GM23338 (cell line): ENCODE measurements around the gene GALNT4. TPM values are rescaled to one million over a fixed set of nuclear protein-coding genes. Genes with fewer than 3 reads are reported as not detected.

Source experiments
- ATAC-seq: fragments of 200-7000 bp; cut with Tn5 transposase; 3 replicates; pipeline ENCODE4 v1.9.1; 2020
- DNase-seq: peaks from one replicate; pipeline ENCODE4 v3.0.0-alpha.2; 2015; ENCODE audit warnings: low spot score
- H2AFZ ChIP-seq: fragments of 200-600 bp; sonication (generic); 2 replicates; pipeline ENCODE4 v1.8.0; 2016; ENCODE audit warnings: antibody characterized with exemption, mild to moderate bottlenecking, moderate library complexity
- H3F3A ChIP-seq: fragments of 200-600 bp; sonication (generic); replicated peaks from 2 replicates; pipeline ENCODE4 v1.8.0; 2017; ENCODE audit warnings: antibody characterized with exemption, mixed run types, low read depth
- H3K27ac ChIP-seq: fragments of 200-600 bp; sonication (generic); 2 replicates; pipeline ENCODE4 v1.6.1; 2016; ENCODE audit warnings: low read depth
- H3K27me3 ChIP-seq: fragments of 200-600 bp; sonication (generic); 2 replicates; pipeline ENCODE4 v1.8.0; 2016; ENCODE audit warnings: mild to moderate bottlenecking, mixed run types, moderate library complexity; ENCODE audit not compliant: insufficient read depth
- H3K36me3 ChIP-seq: fragments of 200-600 bp; sonication (generic); 2 replicates; pipeline ENCODE4 v1.8.0; 2016; ENCODE audit warnings: mild to moderate bottlenecking; ENCODE audit not compliant: insufficient read depth
- H3K4me1 ChIP-seq: fragments of 200-600 bp; sonication (generic); 2 replicates; pipeline ENCODE4 v1.8.0; 2016; ENCODE audit warnings: mild to moderate bottlenecking, moderate library complexity; ENCODE audit not compliant: insufficient read depth
- H3K4me2 ChIP-seq: fragments of 200-600 bp; sonication (generic); 2 replicates; pipeline ENCODE4 v1.7.1; 2017; ENCODE audit warnings: mixed run types
- H3K4me3 ChIP-seq: fragments of 200-600 bp; sonication (generic); 2 replicates; pipeline ENCODE4 v1.6.1; 2016; ENCODE audit warnings: mixed run types
- H3K79me2 ChIP-seq: fragments of 200-600 bp; sonication (generic); replicated peaks from 2 replicates; pipeline ENCODE4 v1.8.0; 2017; ENCODE audit warnings: mild to moderate bottlenecking; ENCODE audit not compliant: insufficient read depth
- H3K9me2 ChIP-seq: fragments of 200-600 bp; sonication (generic); 2 replicates; pipeline ENCODE4 v1.8.0; 2017; ENCODE audit not compliant: insufficient read depth
- H4K20me1 ChIP-seq: fragments of 200-600 bp; sonication (generic); replicated peaks from 2 replicates; pipeline ENCODE4 v1.8.0; 2017; ENCODE audit warnings: mild to moderate bottlenecking; ENCODE audit not compliant: insufficient read depth
- H3K27ac Mint-ChIP-seq: 2 replicates; pipeline ENCODE4 v1.8.0; 2020; ENCODE audit warnings: inconsistent platforms, mild to moderate bottlenecking, moderate library complexity, mixed read lengths
- H3K27me3 Mint-ChIP-seq: 3 replicates; pipeline ENCODE4 v1.8.0; 2022; ENCODE audit warnings: low read depth, mild to moderate bottlenecking, moderate library complexity, mixed read lengths, inconsistent platforms; ENCODE audit not compliant: insufficient read depth, poor library complexity
- H3K36me3 Mint-ChIP-seq: 3 replicates; pipeline ENCODE4 v1.8.0; 2021; ENCODE audit warnings: low read depth, mild to moderate bottlenecking, inconsistent platforms, moderate library complexity, mixed read lengths
- H3K4me1 Mint-ChIP-seq: 3 replicates; pipeline ENCODE4 v1.8.0; 2020; ENCODE audit warnings: mild to moderate bottlenecking, inconsistent platforms, mixed read lengths
- H3K4me3 Mint-ChIP-seq: 3 replicates; pipeline ENCODE4 v1.8.0; 2021; ENCODE audit warnings: moderate library complexity, mild to moderate bottlenecking, inconsistent platforms, mixed read lengths
- H3K9me3 Mint-ChIP-seq: 3 replicates; pipeline ENCODE4 v1.8.0; 2020; ENCODE audit warnings: moderate library complexity, mild to moderate bottlenecking, inconsistent platforms, mixed read lengths
- EZH2 ChIP-seq: fragments of 200-600 bp; sonication (generic); IDR thresholded peaks from one replicate; pipeline ENCODE4 v1.8.0; 2017; ENCODE audit warnings: antibody characterized with exemption, mild to moderate bottlenecking, low read depth; ENCODE audit not compliant: unreplicated experiment
- EZH2phosphoT487 ChIP-seq: fragments of 200-600 bp; sonication (generic); IDR thresholded peaks from one replicate; pipeline ENCODE4 v1.8.1; 2018; ENCODE audit warnings: antibody characterized with exemption; ENCODE audit not compliant: unreplicated experiment
- POLR2AphosphoS5 ChIP-seq: IDR thresholded peaks from 2 replicates; pipeline ENCODE4 v1.6.1; 2016; ENCODE audit warnings: antibody characterized with exemption, low read depth
- STAT1 ChIP-seq: IDR thresholded peaks from one replicate; pipeline ENCODE4 v1.6.1; 2016; ENCODE audit warnings: antibody characterized with exemption; ENCODE audit not compliant: unreplicated experiment
- ZNF114 ChIP-seq: fragments of 250-450 bp; sonication (Bioruptor Pico); IDR thresholded peaks from 2 replicates; pipeline ENCODE4 v1.5.0; 2020; ENCODE audit warnings: mild to moderate bottlenecking, moderate library complexity
- ZNF331 ChIP-seq: fragments of 250-450 bp; sonication (Bioruptor Pico); IDR thresholded peaks from 2 replicates; pipeline ENCODE4 v1.5.0; 2020; ENCODE audit warnings: low read depth, mild to moderate bottlenecking, moderate library complexity
- polyA plus RNA-seq: library from polyadenylated mRNA; unstranded; fragments of >200 nt; fragmentation: Nextera tagmentation; extraction: Ambion mirVana; gene quantifications from 2 replicates; pipeline ENCODE4 v1.2.1, GENCODE V29; 2016
- total RNA-seq: library from RNA; depleted of rRNA; stranded (reverse); fragments of >200 nt; shearing (Covaris generic); gene quantifications from 2 replicates; pipeline ENCODE4 v1.2.3, GENCODE V29; 2014
- TF ChIP-seq, protein P1 (sequence below): IDR thresholded peaks from one replicate; pipeline ENCODE4 v1.6.1; 2018; ENCODE audit warnings: antibody characterized with exemption; ENCODE audit not compliant: unreplicated experiment
- TF ChIP-seq, protein P2 (sequence below), 2 experiments: fragments of 200-600 bp in 1 of 2; sonication (generic) in 1 of 2; conservative IDR thresholded peaks; 2 replicates each; pipeline versions ENCODE4 v1.5.1 to v1.6.1; 2016 to 2017; ENCODE audit warnings: antibody characterized with exemption in 2 of 2, low read depth in 2 of 2, mild to moderate bottlenecking in 2 of 2, moderate library complexity in 1 of 2
- TF ChIP-seq, protein P3 (sequence below): IDR thresholded peaks from 2 replicates; pipeline ENCODE4 v1.6.1; 2016; ENCODE audit warnings: antibody characterized with exemption

The GALNT4 gene
- total and polyA plus RNA-seq, 2 experiments from 2014 or later = 1.1 to 2.4 TPM

DNA sequence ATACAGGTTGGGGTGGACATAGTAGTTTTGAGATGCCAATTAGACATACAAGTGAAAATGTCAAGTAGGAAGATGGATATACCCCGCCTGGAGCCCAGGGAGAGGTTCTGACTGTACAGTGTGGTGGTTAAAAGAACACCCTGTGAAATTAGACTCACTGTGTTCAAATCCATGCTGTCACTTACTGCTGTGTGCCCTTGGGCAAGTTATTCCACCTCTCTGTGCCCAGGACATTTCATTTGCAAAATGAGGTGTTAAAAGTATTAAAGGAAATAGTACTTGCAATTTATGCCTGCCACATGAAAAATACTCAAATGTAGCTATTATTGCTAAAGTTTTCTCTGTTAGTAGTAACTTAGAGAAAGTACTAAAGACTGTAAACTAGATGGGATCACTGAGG lies 18.5 kb downstream of the GALNT4 start:
- H3K27ac Mint-ChIP-seq = no peak overlapping the region
- H3K4me1 ChIP-seq = no peaks in the 10 kb centered on the region
- H3K9me2 ChIP-seq = no peaks in the 10 kb centered on the region
- no peak overlapping the region for H3K27ac ChIP-seq
- H3K27me3 Mint-ChIP-seq = no peaks in the 10 kb centered on the region
- H3K79me2 ChIP-seq = no peaks in the 10 kb centered on the region
- H3K9me3 Mint-ChIP-seq = no peaks in the 10 kb centered on the region; the same call in 2 of the 3 replicates
- DNase-seq (no peak), ATAC-seq (no peak)
- H3K36me3 Mint-ChIP-seq = no peaks in the 10 kb centered on the region; the same call in 2 of the 3 replicates
- no peaks in the 10 kb centered on the region for H3K36me3 ChIP-seq
- no peak overlapping the region for H2AFZ ChIP-seq
- no peaks in the 10 kb centered on the region for H3K27me3 ChIP-seq
- no peak overlapping the region for H3K4me2 ChIP-seq
- TF ChIP-seq ZNF114 (CRISPR knock-in tag) (no peak), EZH2 (no peak), EZH2phosphoT487 (no peak), ZNF331 (CRISPR knock-in tag) (no peak), STAT1 (no peak), POLR2AphosphoS5 (no peak)
- TF ChIP-seq, protein P1, sequence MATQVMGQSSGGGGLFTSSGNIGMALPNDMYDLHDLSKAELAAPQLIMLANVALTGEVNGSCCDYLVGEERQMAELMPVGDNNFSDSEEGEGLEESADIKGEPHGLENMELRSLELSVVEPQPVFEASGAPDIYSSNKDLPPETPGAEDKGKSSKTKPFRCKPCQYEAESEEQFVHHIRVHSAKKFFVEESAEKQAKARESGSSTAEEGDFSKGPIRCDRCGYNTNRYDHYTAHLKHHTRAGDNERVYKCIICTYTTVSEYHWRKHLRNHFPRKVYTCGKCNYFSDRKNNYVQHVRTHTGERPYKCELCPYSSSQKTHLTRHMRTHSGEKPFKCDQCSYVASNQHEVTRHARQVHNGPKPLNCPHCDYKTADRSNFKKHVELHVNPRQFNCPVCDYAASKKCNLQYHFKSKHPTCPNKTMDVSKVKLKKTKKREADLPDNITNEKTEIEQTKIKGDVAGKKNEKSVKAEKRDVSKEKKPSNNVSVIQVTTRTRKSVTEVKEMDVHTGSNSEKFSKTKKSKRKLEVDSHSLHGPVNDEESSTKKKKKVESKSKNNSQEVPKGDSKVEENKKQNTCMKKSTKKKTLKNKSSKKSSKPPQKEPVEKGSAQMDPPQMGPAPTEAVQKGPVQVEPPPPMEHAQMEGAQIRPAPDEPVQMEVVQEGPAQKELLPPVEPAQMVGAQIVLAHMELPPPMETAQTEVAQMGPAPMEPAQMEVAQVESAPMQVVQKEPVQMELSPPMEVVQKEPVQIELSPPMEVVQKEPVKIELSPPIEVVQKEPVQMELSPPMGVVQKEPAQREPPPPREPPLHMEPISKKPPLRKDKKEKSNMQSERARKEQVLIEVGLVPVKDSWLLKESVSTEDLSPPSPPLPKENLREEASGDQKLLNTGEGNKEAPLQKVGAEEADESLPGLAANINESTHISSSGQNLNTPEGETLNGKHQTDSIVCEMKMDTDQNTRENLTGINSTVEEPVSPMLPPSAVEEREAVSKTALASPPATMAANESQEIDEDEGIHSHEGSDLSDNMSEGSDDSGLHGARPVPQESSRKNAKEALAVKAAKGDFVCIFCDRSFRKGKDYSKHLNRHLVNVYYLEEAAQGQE = no peak
- TF ChIP-seq, protein P2, sequence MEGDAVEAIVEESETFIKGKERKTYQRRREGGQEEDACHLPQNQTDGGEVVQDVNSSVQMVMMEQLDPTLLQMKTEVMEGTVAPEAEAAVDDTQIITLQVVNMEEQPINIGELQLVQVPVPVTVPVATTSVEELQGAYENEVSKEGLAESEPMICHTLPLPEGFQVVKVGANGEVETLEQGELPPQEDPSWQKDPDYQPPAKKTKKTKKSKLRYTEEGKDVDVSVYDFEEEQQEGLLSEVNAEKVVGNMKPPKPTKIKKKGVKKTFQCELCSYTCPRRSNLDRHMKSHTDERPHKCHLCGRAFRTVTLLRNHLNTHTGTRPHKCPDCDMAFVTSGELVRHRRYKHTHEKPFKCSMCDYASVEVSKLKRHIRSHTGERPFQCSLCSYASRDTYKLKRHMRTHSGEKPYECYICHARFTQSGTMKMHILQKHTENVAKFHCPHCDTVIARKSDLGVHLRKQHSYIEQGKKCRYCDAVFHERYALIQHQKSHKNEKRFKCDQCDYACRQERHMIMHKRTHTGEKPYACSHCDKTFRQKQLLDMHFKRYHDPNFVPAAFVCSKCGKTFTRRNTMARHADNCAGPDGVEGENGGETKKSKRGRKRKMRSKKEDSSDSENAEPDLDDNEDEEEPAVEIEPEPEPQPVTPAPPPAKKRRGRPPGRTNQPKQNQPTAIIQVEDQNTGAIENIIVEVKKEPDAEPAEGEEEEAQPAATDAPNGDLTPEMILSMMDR (conservative IDR thresholded peaks at IDR 0.05; ENCODE audit: low read depth in 2 of 2) = no peak
- TF ChIP-seq, protein P3, sequence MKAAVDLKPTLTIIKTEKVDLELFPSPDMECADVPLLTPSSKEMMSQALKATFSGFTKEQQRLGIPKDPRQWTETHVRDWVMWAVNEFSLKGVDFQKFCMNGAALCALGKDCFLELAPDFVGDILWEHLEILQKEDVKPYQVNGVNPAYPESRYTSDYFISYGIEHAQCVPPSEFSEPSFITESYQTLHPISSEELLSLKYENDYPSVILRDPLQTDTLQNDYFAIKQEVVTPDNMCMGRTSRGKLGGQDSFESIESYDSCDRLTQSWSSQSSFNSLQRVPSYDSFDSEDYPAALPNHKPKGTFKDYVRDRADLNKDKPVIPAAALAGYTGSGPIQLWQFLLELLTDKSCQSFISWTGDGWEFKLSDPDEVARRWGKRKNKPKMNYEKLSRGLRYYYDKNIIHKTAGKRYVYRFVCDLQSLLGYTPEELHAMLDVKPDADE = no peak
- no peak overlapping the region for H3K4me3 Mint-ChIP-seq
- no peaks in the 10 kb centered on the region for H3K4me1 Mint-ChIP-seq
- no peaks in the 10 kb centered on the region for H3F3A ChIP-seq
- no peak overlapping the region for H3K4me3 ChIP-seq
- H4K20me1 ChIP-seq = no peaks in the 10 kb centered on the region
